Upper lobe of right lung (tissue), 1 donor: ENCODE measurements around the gene IL1RAP. TPM values are rescaled to one million over a fixed set of nuclear protein-coding genes. Genes with fewer than 3 reads are reported as not detected.

Source experiments
- ATAC-seq: fragments of 200-7000 bp; cut with Tn5 transposase; one replicate; pipeline ENCODE4 v1.9.1; 2020; ENCODE audit warnings: mild to moderate bottlenecking, moderate library complexity
- DNase-seq: peaks from one replicate; pipeline ENCODE4 v3.0.0-alpha.2; 2020
- H3K27ac ChIP-seq: fragments of 200-600 bp; one replicate; pipeline ENCODE4 v1.8.0; 2022
- H3K27me3 ChIP-seq: fragments of 200-600 bp; one replicate; pipeline ENCODE4 v1.8.0; 2022; ENCODE audit warnings: mild to moderate bottlenecking
- H3K36me3 ChIP-seq: fragments of 200-600 bp; one replicate; pipeline ENCODE4 v1.8.0; 2022
- H3K4me1 ChIP-seq: fragments of 200-600 bp; one replicate; pipeline ENCODE4 v1.8.0; 2022
- H3K4me3 ChIP-seq: fragments of 200-600 bp; one replicate; pipeline ENCODE4 v1.8.0; 2022; ENCODE audit warnings: mild to moderate bottlenecking
- H3K9me3 ChIP-seq: fragments of 200-600 bp; one replicate; pipeline ENCODE4 v1.8.0; 2022
- CTCF ChIP-seq: fragments of 200-600 bp; IDR thresholded peaks from one replicate; pipeline ENCODE4 v1.8.0; 2022; ENCODE audit warnings: antibody characterized with exemption
- intact Hi-C: fragments of 100-400 bp; cut with DNase I; formaldehyde crosslinking; loops from one replicate; pipeline ENCODE4 v1.11.0; 2022
- total RNA-seq: library from RNA; stranded (reverse); fragmentation: NEBNext Ultra II Directional; extraction: Animal tissue kit (Norgen Biotek cat#: 25700); gene quantifications from one replicate; pipeline ENCODE4 v1.2.1, GENCODE V29; 2021
- donor health status: DM: no; HTN: yes; CAD: no; lungs with severe emphysema.

The IL1RAP gene
- total RNA-seq, 1 donor from 2014 or later: 34.6 TPM

GRCh38 chr3:190519886-190520285, 6.0 kb downstream of the IL1RAP start:
- intact Hi-C loops: no loop called here
- no peak overlapping the region for H3K4me3 ChIP-seq
- no peak for ATAC-seq

GRCh38 chr3:190521998-190522397, 8.1 kb downstream of the IL1RAP start:
- no peak for TF ChIP-seq CTCF
- Histone ChIP-seq H3K27ac (no peak overlapping the region), H3K36me3 (no peaks in the 10 kb centered on the region), H3K27me3 (no peaks in the 10 kb centered on the region), H3K9me3 (no peaks in the 10 kb centered on the region), H3K4me1 (no peaks in the 10 kb centered on the region), H3K4me3 (no peak overlapping the region)
- ATAC-seq (no peak), DNase-seq (no peak)
- intact Hi-C loops: no loop called here

More at GRCh38 chr3:190519886-190520285, 6.0 kb downstream of the IL1RAP start:
- no peak for DNase-seq
- H3K27me3 ChIP-seq: no peaks in the 10 kb centered on the region
- no peaks in the 10 kb centered on the region for H3K9me3 ChIP-seq
- H3K27ac ChIP-seq: no peak overlapping the region
- H3K4me1 ChIP-seq: peaks cover 8% of the 10 kb centered on the region
- no peak for TF ChIP-seq CTCF
- H3K36me3 ChIP-seq: no peaks in the 10 kb centered on the region

- Histone ChIP-seq H3K9me3 (no peaks in the 10 kb centered on the region), H3K27ac (no peak overlapping the region), H3K4me1 (no peaks in the 10 kb centered on the region), H3K27me3 (no peaks in the 10 kb centered on the region), H3K4me3 (no peak overlapping the region), H3K36me3 (no peaks in the 10 kb centered on the region)
- intact Hi-C loops: no loop called here
- no peak for ATAC-seq
- DNase-seq: no peak
- TF ChIP-seq CTCF: no peak
Observed at GRCh38 chr3:190522621-190523222, 8.8 kb downstream of the IL1RAP start.

- no peak for TF ChIP-seq CTCF
- DNase-seq: no peak
- Histone ChIP-seq H3K27ac (no peak overlapping the region), H3K9me3 (no peaks in the 10 kb centered on the region), H3K36me3 (no peaks in the 10 kb centered on the region), H3K4me1 (no peaks in the 10 kb centered on the region), H3K4me3 (no peak overlapping the region), H3K27me3 (no peaks in the 10 kb centered on the region)
- intact Hi-C loops: no loop called here
- ATAC-seq: no peak
Observed at GRCh38 chr3:190524942-190525341, 11.1 kb downstream of the IL1RAP start.

GRCh38 chr3:190525634-190526033, 11.7 kb downstream of the IL1RAP start:
- Histone ChIP-seq H3K27ac (no peak overlapping the region), H3K9me3 (no peaks in the 10 kb centered on the region), H3K27me3 (no peaks in the 10 kb centered on the region), H3K36me3 (no peaks in the 10 kb centered on the region), H3K4me1 (no peaks in the 10 kb centered on the region), H3K4me3 (no peak overlapping the region)
- no peak for TF ChIP-seq CTCF
- DNase-seq: no peak
- no peak for ATAC-seq
- intact Hi-C loops: no loop called here
